ENCODE results near the gene SULT1A4. TPM values are rescaled to one million over a fixed set of nuclear protein-coding genes. Genes with fewer than 3 reads are reported as not detected.
"Not testable (repeated sequence)": the region's sequence is repeated elsewhere in the genome, so short reads cannot be mapped to it uniquely, and the experiment has no call there.

Gene SULT1A4
- total RNA-seq, 1 donor from 2014 or later, result 4.3 TPM

DNA sequence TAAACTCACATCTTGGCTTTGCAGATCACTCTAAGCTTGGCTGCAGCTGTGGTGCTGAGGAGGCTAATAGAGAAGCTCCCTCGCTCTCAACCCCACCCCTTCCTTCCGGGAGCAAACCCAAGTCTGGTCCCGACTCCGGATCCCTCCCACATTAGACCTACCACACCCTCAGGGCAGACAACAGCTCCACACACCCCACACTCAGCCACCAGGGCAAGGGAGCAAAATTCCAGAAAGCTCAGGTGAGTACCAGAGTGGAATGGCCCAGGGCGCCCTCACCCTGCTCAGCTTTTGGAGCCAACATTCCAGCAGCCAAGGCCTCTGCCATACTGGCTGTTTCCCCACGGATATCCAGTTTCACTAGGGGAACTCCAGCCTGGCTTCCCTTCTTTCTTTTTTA lies 9.9 kb downstream of the SULT1A4 start:
- H3K4me1 Mint-ChIP-seq; CTCF ChIA-PET; H3K9me3 Mint-ChIP-seq; H3K27ac Mint-ChIP-seq; H3K36me3 Mint-ChIP-seq (ENCODE audit: low read depth); ATAC-seq (ENCODE audit: low read depth); POLR2A ChIA-PET; H3K4me3 Mint-ChIP-seq; H3K27me3 Mint-ChIP-seq; intact Hi-C loops (cut with micrococcal nuclease): not testable (repeated sequence)
- DNase-seq, result peak; percentile 29

DNA sequence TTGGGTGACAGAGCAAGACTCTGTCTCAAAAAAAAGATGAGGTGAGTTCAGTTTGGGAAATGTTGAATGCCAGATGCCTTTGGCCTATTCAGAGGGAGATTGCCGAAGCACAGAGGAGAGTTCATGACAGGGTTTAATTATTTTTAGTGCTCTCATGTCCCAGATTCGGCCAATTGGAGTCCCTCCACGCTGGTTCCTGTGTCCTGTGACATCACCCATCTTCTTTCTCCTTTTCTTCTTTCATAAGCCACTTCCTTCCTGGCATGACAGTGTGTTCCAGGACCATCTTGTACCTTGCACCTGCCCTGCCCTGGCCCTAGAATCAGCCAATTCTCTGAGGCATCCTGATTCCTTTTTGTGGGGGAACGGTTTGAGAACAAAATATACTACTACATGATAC lies 12.4 kb downstream of the SULT1A4 start:
- ATAC-seq (ENCODE audit: low read depth); H3K9me3 Mint-ChIP-seq; H3K27me3 Mint-ChIP-seq; DNase-seq; intact Hi-C loops (cut with micrococcal nuclease); POLR2A ChIA-PET; H3K4me1 Mint-ChIP-seq; H3K36me3 Mint-ChIP-seq (ENCODE audit: low read depth); H3K27ac Mint-ChIP-seq; H3K4me3 Mint-ChIP-seq; CTCF ChIA-PET: not testable (repeated sequence)

DNA sequence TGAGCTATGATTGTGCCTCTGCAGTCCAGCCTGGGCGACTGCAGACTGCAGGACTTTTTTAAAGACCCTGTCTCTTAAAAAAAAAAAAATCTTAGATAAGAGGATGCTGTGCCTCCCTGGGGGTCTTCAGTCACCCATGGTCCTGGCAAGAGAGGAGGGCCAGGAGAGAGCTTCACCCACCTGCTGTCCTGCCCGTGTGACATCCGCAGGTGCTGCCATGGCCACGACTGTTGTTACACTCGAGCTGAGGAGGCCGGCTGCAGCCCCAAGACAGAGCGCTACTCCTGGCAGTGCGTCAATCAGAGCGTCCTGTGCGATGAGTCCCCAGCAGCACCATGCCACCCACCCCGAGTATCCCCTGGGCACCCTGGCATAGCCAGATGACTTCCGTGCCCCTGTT lies 22.6 kb downstream of the SULT1A4 start:
- DNase-seq; H3K9me3 Mint-ChIP-seq; CTCF ChIA-PET; POLR2A ChIA-PET; H3K4me3 Mint-ChIP-seq; H3K27ac Mint-ChIP-seq; H3K36me3 Mint-ChIP-seq (ENCODE audit: low read depth); H3K4me1 Mint-ChIP-seq; ATAC-seq (ENCODE audit: low read depth); H3K27me3 Mint-ChIP-seq; intact Hi-C loops (cut with micrococcal nuclease): not testable (repeated sequence)

DNA sequence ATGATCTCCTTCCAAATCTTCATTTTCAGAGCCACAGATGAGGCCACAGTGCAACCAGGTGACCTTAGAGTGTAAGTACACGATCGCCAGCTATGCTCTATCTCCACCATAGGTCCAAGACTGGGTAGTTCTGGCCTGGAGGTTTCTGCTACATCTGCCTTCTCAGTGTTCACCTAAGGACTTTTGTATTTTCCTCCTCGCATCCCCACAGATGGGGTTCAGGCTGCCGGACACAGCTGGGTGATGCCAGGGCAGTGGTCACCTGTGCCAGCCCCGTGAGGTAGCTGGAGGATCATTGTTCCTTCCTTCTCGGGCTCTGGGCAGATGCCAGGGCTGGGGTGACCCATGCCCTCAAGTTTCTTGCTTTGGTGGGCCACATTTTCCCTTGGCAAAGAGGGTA lies 46.6 kb downstream of the SULT1A4 start, which contains the start of gene NPIPB12:
TSS of gene NPIPB12 (minus strand) at position 101 of the 400 bp plus-strand sequence.
- H3K4me3 Mint-ChIP-seq; H3K4me1 Mint-ChIP-seq; ATAC-seq (ENCODE audit: low read depth); H3K27me3 Mint-ChIP-seq; H3K27ac Mint-ChIP-seq; DNase-seq; CTCF ChIA-PET; POLR2A ChIA-PET; H3K36me3 Mint-ChIP-seq (ENCODE audit: low read depth); intact Hi-C loops (cut with micrococcal nuclease); H3K9me3 Mint-ChIP-seq: not testable (repeated sequence)

Other genes with a start within 250 kb of the SULT1A4 start
- 1.6 and 1.9 TPM in 2 replicates for gene NPIPB11, start 53.2 kb upstream of the SULT1A4 start, total RNA-seq
- gene BOLA2, start 5.6 kb upstream of the SULT1A4 start, total RNA-seq, result 15.1 and 19.5 TPM in 2 replicates
- 51.2 and 60.4 TPM in 2 replicates for gene SLX1B, start 5.4 kb upstream of the SULT1A4 start, total RNA-seq
- 125 and 158 TPM in 2 replicates for gene NPIPB12, start 46.5 kb downstream of the SULT1A4 start, total RNA-seq
- 2.4 and 2.7 TPM in 2 replicates for gene SPN, start 203.3 kb downstream of the SULT1A4 start, total RNA-seq
- 0.64 and 0.84 TPM in 2 replicates for gene QPRT, start 219.3 kb downstream of the SULT1A4 start, total RNA-seq